Testis (tissue), 2 donors: Measurements from ENCODE around the gene TIMM17B.

Source experiments
- CTCF ChIP-seq, 3 experiments: fragments of 450-650 bp in 2 of 3; fragments of 200-600 bp in 1 of 3; sonication (generic) in 1 of 3; IDR thresholded peaks; one replicate each; pipeline ENCODE4 v1.5.1; 2016 to 2019; ENCODE audit warnings: antibody characterized with exemption in 3 of 3, mild to moderate bottlenecking in 2 of 3, moderate library complexity in 1 of 3
- POLR2A ChIP-seq: fragments of 450-650 bp; IDR thresholded peaks from one replicate; pipeline ENCODE4 v1.6.1; 2017; ENCODE audit warnings: antibody characterized with exemption, mild to moderate bottlenecking, moderate library complexity

GRCh38 chrX:48901069-48901468 is 3.5 kb upstream of the TIMM17B start:
- no peak for TF ChIP-seq CTCF (IDR thresholded peaks at IDR 0.05)
- no peak for TF ChIP-seq POLR2A
